ENCODE measurements around the gene ST6GALNAC4. TPM values are rescaled to one million over a fixed set of nuclear protein-coding genes. Genes with fewer than 3 reads are reported as not detected.

ST6GALNAC4 gene
- total and polyA plus RNA-seq, 10 of the 15 experiments (the other 5 are each of a cell fraction or from before 2014, with no cell fraction given) = 4.2 to 63.2 (median 35.2) TPM

- TF ChIP-seq ZBTB11 (CRISPR knock-in tag; IDR thresholded peaks at IDR 0.05) (no peak), EGR1 (IDR thresholded peaks at IDR 0.05; ENCODE audit: borderline replicate concordance in 1 of 2, low read depth in 2 of 2, low read length in 2 of 2) (no peak), POLR2AphosphoS2 (IDR thresholded peaks at IDR 0.05; ENCODE audit: low read depth, low read length) (no peak), RCOR1 (conservative IDR thresholded peaks at IDR 0.05; ENCODE audit: low read depth, low read length) (no peak), NFYB (IDR thresholded peaks at IDR 0.05; ENCODE audit: insufficient read depth, low read depth, low read length) (no peak), ATF3 (IDR thresholded peaks at IDR 0.05; ENCODE audit: borderline replicate concordance, extremely low read depth, low read depth, low read length) (no peak), JUND (IDR thresholded peaks at IDR 0.05; ENCODE audit: low read depth, low read length) (no peak), NR2C1 (IDR thresholded peaks at IDR 0.05) (no peak), MTA3 (IDR thresholded peaks at IDR 0.05; ENCODE audit: borderline replicate concordance, low read length) (no peak)
Observed at GRCh38 chr9:127915801-127916719, 781 bp downstream of the ST6GALNAC4 start (continued).
